Uterus (tissue), 4 donors: ENCODE data around the gene NUP50. TPM values are rescaled to one million over a fixed set of nuclear protein-coding genes. Genes with fewer than 3 reads are reported as not detected.

Source experiments
- DNase-seq, 2 donors: peaks; one replicate each; pipeline ENCODE4 v3.0.0-alpha.2; 2019 to 2020
- H3K27ac ChIP-seq, 2 donors: fragments of 200-600 bp; sonication (generic); 1 replicate in 1 of 2; 2 replicates in 1 of 2; pipeline ENCODE4 v1.5.1; 2016 to 2018
- H3K27me3 ChIP-seq, 2 donors: fragments of 200-600 bp; sonication (generic); one replicate each; pipeline ENCODE4 v1.5.1; 2018 to 2019; ENCODE audit warnings: control low read depth in 1 of 2
- H3K36me3 ChIP-seq, 2 donors: fragments of 200-600 bp; sonication (generic); one replicate each; pipeline ENCODE4 v1.5.1; 2019; ENCODE audit warnings: control low read depth in 1 of 2
- H3K4me1 ChIP-seq, 2 donors: fragments of 200-600 bp; sonication (generic); one replicate each; pipeline ENCODE4 v1.5.1; 2018 to 2019; ENCODE audit warnings: control low read depth in 1 of 2
- H3K4me3 ChIP-seq, 2 donors: fragments of 200-600 bp; sonication (generic); 1 replicate in 1 of 2; 2 replicates in 1 of 2; pipeline ENCODE4 v1.5.1; 2018 to 2019; ENCODE audit warnings: mild to moderate bottlenecking in 1 of 2
- H3K9me3 ChIP-seq, 2 donors: fragments of 200-600 bp; sonication (generic); one replicate each; pipeline ENCODE4 v1.5.1; 2019; ENCODE audit warnings: control low read depth in 1 of 2
- CTCF ChIP-seq, 4 experiments: fragments of 200-600 bp in 2 of 4; fragments of 450-650 bp in 2 of 4; sonication (generic) in 2 of 4; IDR thresholded peaks; one replicate each; pipeline ENCODE4 v1.5.1; 2016 to 2019; ENCODE audit warnings: antibody characterized with exemption in 4 of 4, mild to moderate bottlenecking in 2 of 4, moderate library complexity in 1 of 4
- POLR2A ChIP-seq, 2 donors: fragments of 450-650 bp; IDR thresholded peaks; one replicate each; pipeline ENCODE4 v1.6.1; 2016; ENCODE audit warnings: antibody characterized with exemption in 2 of 2, mild to moderate bottlenecking in 1 of 2, moderate library complexity in 1 of 2
- intact Hi-C: fragments of 100-400 bp; cut with DNase I; formaldehyde crosslinking; loops from one replicate; pipeline ENCODE4 v1.15.1; 2023; ENCODE audit warnings: low total_unique reads
- total RNA-seq, 4 donors: library from RNA; depleted of rRNA in 3 of 4; stranded (reverse); fragments of >200 nt in 3 of 4; gene quantifications; one replicate each; pipeline versions ENCODE4 v1.1.0 to v1.2.4, GENCODE V29; 2014 to 2023
- donor health status: DM: yes; HTN: yes; CAD: no.

NUP50 gene
- 100 to 1,000 TPM in 2 of 4 donors, 10 to 100 TPM in 2; 45.7 to 558 (median 101) TPM for total RNA-seq

- peak within 1 kb of the TSS; percentile 81 to 83 for H3K4me3 ChIP-seq
- peak within 1 kb of the TSS; percentile 79 to 87 for H3K27ac ChIP-seq
- H3K27me3 ChIP-seq: no peaks in the 10 kb centered on the region
- peaks cover 5% of the 10 kb centered on the region in 2 donors for H3K4me1 ChIP-seq
- no peaks in the 10 kb centered on the region for H3K9me3 ChIP-seq
- DNase-seq: peak; percentile 93 to 95
- no peaks in the 10 kb centered on the region for H3K36me3 ChIP-seq
- intact Hi-C loops: no loop called here
- peak; percentile 72 to 83 for TF ChIP-seq POLR2A (IDR thresholded peaks at IDR 0.05)
- TF ChIP-seq CTCF (IDR thresholded peaks at IDR 0.05): peak in 1 of 4 experiments; percentile 28
Measured at GRCh38 chr22:45163451-45164269, at the start of gene NUP50. Gene NUP50, plus strand, starts transcription at chr22:45163925. Its CDS starts 4,253 bp downstream, at chr22:45168178.

- TF ChIP-seq POLR2A (IDR thresholded peaks at IDR 0.05): no peak
- no peak for TF ChIP-seq CTCF (IDR thresholded peaks at IDR 0.05)
- no peaks in the 10 kb centered on the region for H3K9me3 ChIP-seq
- H3K36me3 ChIP-seq: no peaks in the 10 kb centered on the region
- no peaks in the 10 kb centered on the region for H3K27me3 ChIP-seq
- H3K4me3 ChIP-seq: no peak overlapping the region
- intact Hi-C loops: no loop called here
- no peaks in the 10 kb centered on the region for H3K4me1 ChIP-seq
- H3K27ac ChIP-seq: no peak overlapping the region
- no peak for DNase-seq
Measured at GRCh38 chr22:45120440-45120839, 43.3 kb upstream of the NUP50 start.

GRCh38 chr22:45120931-45121330 is 42.8 kb upstream of the NUP50 start:
- no peak overlapping the region for H3K27ac ChIP-seq
- intact Hi-C loops: no loop called here
- no peaks in the 10 kb centered on the region for H3K9me3 ChIP-seq
- H3K27me3 ChIP-seq: no peaks in the 10 kb centered on the region
- no peaks in the 10 kb centered on the region for H3K36me3 ChIP-seq
- H3K4me1 ChIP-seq: no peaks in the 10 kb centered on the region
- DNase-seq: no peak
- TF ChIP-seq POLR2A (IDR thresholded peaks at IDR 0.05) (no peak), CTCF (IDR thresholded peaks at IDR 0.05) (no peak)
- no peak overlapping the region for H3K4me3 ChIP-seq

- intact Hi-C loops: no loop called here
- Histone ChIP-seq H3K27me3 (no peaks in the 10 kb centered on the region), H3K27ac (no peak overlapping the region), H3K4me1 (no peaks in the 10 kb centered on the region), H3K36me3 (no peaks in the 10 kb centered on the region), H3K4me3 (no peak overlapping the region), H3K9me3 (no peaks in the 10 kb centered on the region)
- no peak for DNase-seq
- TF ChIP-seq CTCF (IDR thresholded peaks at IDR 0.05) (no peak), POLR2A (IDR thresholded peaks at IDR 0.05) (no peak)
Measured at GRCh38 chr22:45124176-45124847, 39.4 kb upstream of the NUP50 start.

- intact Hi-C loops: no loop called here
- TF ChIP-seq CTCF (IDR thresholded peaks at IDR 0.05) (no peak), POLR2A (IDR thresholded peaks at IDR 0.05) (no peak)
- H3K4me1 ChIP-seq: no peaks in the 10 kb centered on the region
- H3K27me3 ChIP-seq: no peaks in the 10 kb centered on the region
- no peaks in the 10 kb centered on the region for H3K36me3 ChIP-seq
- H3K27ac ChIP-seq: no peak overlapping the region
- DNase-seq: no peak
- no peak overlapping the region for H3K4me3 ChIP-seq
- H3K9me3 ChIP-seq: no peaks in the 10 kb centered on the region
Measured at GRCh38 chr22:45125188-45125587, 38.5 kb upstream of the NUP50 start.
